Kasumi-1 (cell line): ENCODE results near the gene DSG2.
"Not testable (repeated sequence)": the region's sequence is repeated elsewhere in the genome, so short reads cannot be mapped to it uniquely, and the experiment has no call there.

Experiments used
- DNase-seq, 2 experiments: peaks; one replicate each; lab custom pipeline; 2025; lab: John Stamatoyannopoulos, UW

Gene DSG2

GRCh38 chr18:31497836-31498573 lies at the start of gene DSG2:
DSG2 (plus strand) TSS chr18:31498177; CDS start chr18:31498252, 75 bp downstream.
- DNase-seq = peak; percentile 15 to 42

- no peak for DNase-seq
These were observed 47.6 kb upstream of the DSG2 start for GRCh38 chr18:31450409-31450808.

- DNase-seq = no peak
These were observed 46.4 kb upstream of the DSG2 start for GRCh38 chr18:31451625-31452024.

- no peak for DNase-seq
These were observed 43.8 kb upstream of the DSG2 start for GRCh38 chr18:31454066-31454708.

GRCh38 chr18:31469629-31470028 lies 28.3 kb upstream of the DSG2 start:
- no peak for DNase-seq

- DNase-seq = no peak
These were observed 19.3 kb upstream of the DSG2 start for GRCh38 chr18:31478688-31479087.

- no peak for DNase-seq
These were observed 15.9 kb upstream of the DSG2 start for GRCh38 chr18:31482051-31482450.

- DNase-seq = no peak
These were observed 14.6 kb upstream of the DSG2 start for GRCh38 chr18:31483396-31483795.

- no peak for DNase-seq
These were observed 13.5 kb upstream of the DSG2 start for GRCh38 chr18:31484461-31484860.

GRCh38 chr18:31486165-31486564 lies 11.8 kb upstream of the DSG2 start:
- no peak for DNase-seq

- DNase-seq = no peak
These were observed 10.5 kb upstream of the DSG2 start for GRCh38 chr18:31487246-31488015.

- DNase-seq = no peak
These were observed 8.7 kb upstream of the DSG2 start for GRCh38 chr18:31489311-31489710.

- no peak for DNase-seq
These were observed 7.6 kb upstream of the DSG2 start for GRCh38 chr18:31490387-31490786.

GRCh38 chr18:31490833-31491232 lies 7.1 kb upstream of the DSG2 start:
- DNase-seq = no peak

GRCh38 chr18:31491586-31491985 lies 6.4 kb upstream of the DSG2 start:
- DNase-seq = no peak

- no peak for DNase-seq
These were observed 5.3 kb upstream of the DSG2 start for GRCh38 chr18:31492671-31493070.

- DNase-seq = no peak
These were observed 4.8 kb upstream of the DSG2 start for GRCh38 chr18:31493171-31493570.

GRCh38 chr18:31493941-31494340 lies 4.0 kb upstream of the DSG2 start:
- DNase-seq = no peak

GRCh38 chr18:31494705-31495244 lies 3.2 kb upstream of the DSG2 start:
- DNase-seq = not testable (repeated sequence)

- DNase-seq = no peak
These were observed 557 bp upstream of the DSG2 start for GRCh38 chr18:31497404-31497835.

GRCh38 chr18:31498574-31499524 lies 872 bp downstream of the DSG2 start:
- peak; percentile 13 to 15 for DNase-seq
